ENCODE results near the gene NPAS4.

GRCh38 chr11:66418986-66419308 lies 1.9 kb upstream of the NPAS4 start:
- TF ChIP-seq, protein P1, sequence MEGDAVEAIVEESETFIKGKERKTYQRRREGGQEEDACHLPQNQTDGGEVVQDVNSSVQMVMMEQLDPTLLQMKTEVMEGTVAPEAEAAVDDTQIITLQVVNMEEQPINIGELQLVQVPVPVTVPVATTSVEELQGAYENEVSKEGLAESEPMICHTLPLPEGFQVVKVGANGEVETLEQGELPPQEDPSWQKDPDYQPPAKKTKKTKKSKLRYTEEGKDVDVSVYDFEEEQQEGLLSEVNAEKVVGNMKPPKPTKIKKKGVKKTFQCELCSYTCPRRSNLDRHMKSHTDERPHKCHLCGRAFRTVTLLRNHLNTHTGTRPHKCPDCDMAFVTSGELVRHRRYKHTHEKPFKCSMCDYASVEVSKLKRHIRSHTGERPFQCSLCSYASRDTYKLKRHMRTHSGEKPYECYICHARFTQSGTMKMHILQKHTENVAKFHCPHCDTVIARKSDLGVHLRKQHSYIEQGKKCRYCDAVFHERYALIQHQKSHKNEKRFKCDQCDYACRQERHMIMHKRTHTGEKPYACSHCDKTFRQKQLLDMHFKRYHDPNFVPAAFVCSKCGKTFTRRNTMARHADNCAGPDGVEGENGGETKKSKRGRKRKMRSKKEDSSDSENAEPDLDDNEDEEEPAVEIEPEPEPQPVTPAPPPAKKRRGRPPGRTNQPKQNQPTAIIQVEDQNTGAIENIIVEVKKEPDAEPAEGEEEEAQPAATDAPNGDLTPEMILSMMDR (IDR thresholded peaks at IDR 0.05; ENCODE audit: insufficient read depth, low read depth, low read length) = no peak
- no peak for TF ChIP-seq EZH2 (IDR thresholded peaks at IDR 0.05; ENCODE audit: insufficient read depth, low read length)
